Measurements from ENCODE around the gene RNF207.

GRCh38 chr1:6181347-6181770 is 24.6 kb upstream of the RNF207 start:
- TF ChIP-seq CTCF (IDR thresholded peaks at IDR 0.05; ENCODE audit: insufficient read depth, low read length) (no peak), REST (IDR thresholded peaks at IDR 0.05; ENCODE audit: insufficient replicate concordance, low read depth) (no peak)
